Suprapubic skin (tissue), 4 donors: ENCODE measurements around the gene RNASEL. TPM values are rescaled to one million over a fixed set of nuclear protein-coding genes. Genes with fewer than 3 reads are reported as not detected.
"Not testable (repeated sequence)": the region's sequence is repeated elsewhere in the genome, so short reads cannot be mapped to it uniquely, and the experiment has no call there.

ENCODE experiments used
- DNase-seq, 2 donors: peaks; one replicate each; pipeline ENCODE4 v3.0.0-alpha.2; 2019; ENCODE audit warnings: low spot score in 2 of 2
- H3K27ac ChIP-seq: fragments of 200-600 bp; sonication (generic); one replicate; pipeline ENCODE4 v1.5.1; 2019
- H3K27me3 ChIP-seq: fragments of 200-600 bp; sonication (generic); one replicate; pipeline ENCODE4 v1.5.1; 2019
- H3K36me3 ChIP-seq: fragments of 200-600 bp; sonication (generic); one replicate; pipeline ENCODE4 v1.5.1; 2019
- H3K4me1 ChIP-seq: fragments of 200-600 bp; sonication (generic); one replicate; pipeline ENCODE4 v1.5.1; 2019
- H3K4me3 ChIP-seq: fragments of 200-600 bp; sonication (generic); one replicate; pipeline ENCODE4 v1.5.1; 2019; ENCODE audit warnings: mild to moderate bottlenecking
- H3K9me3 ChIP-seq: fragments of 200-600 bp; sonication (generic); one replicate; pipeline ENCODE4 v1.5.1; 2019
- EP300 ChIP-seq: sonication (generic); formaldehyde crosslinking; IDR thresholded peaks from one replicate; pipeline ENCODE4 v1.6.1; 2017; ENCODE audit warnings: antibody characterized with exemption
- POLR2A ChIP-seq, 2 donors: fragments of 450-650 bp; IDR thresholded peaks; one replicate each; pipeline ENCODE4 v1.6.1; 2017; ENCODE audit warnings: antibody characterized with exemption in 2 of 2, mild to moderate bottlenecking in 2 of 2, moderate library complexity in 2 of 2
- POLR2AphosphoS5 ChIP-seq, 3 donors: sonication (generic); formaldehyde crosslinking; IDR thresholded peaks; one replicate each; pipeline ENCODE4 v1.6.1; 2017; ENCODE audit warnings: antibody characterized with exemption in 3 of 3
- WGBS: methylation state at CpG from one replicate; pipeline ENCODE4 v1.1.5; 2018; 5-methylcytosine and 5-hydroxymethylcytosine counted together
- total RNA-seq, 4 donors: library from RNA; depleted of rRNA; stranded (reverse); fragments of >200 nt; gene quantifications; one replicate each; pipeline ENCODE4 v1.1.0, GENCODE V29; 2016
- TF ChIP-seq, protein P1 (sequence below), 2 donors: fragments of 200-600 bp in 1 of 2; fragments of 450-650 bp in 1 of 2; sonication (generic) in 1 of 2; IDR thresholded peaks; one replicate each; pipeline ENCODE4 v1.5.1; 2016 to 2019; ENCODE audit warnings: antibody characterized with exemption in 2 of 2, mild to moderate bottlenecking in 1 of 2, moderate library complexity in 1 of 2

RNASEL gene
- total RNA-seq, 4 donors from 2014 or later, result 4.1 to 10.7 (median 6.2) TPM

- Histone ChIP-seq H3K4me1 (no peaks in the 10 kb centered on the region), H3K36me3 (no peaks in the 10 kb centered on the region), H3K4me3 (no peak overlapping the region), H3K27ac (no peak overlapping the region), H3K27me3 (no peaks in the 10 kb centered on the region), H3K9me3 (no peaks in the 10 kb centered on the region)
- no peak for TF ChIP-seq EP300
- TF ChIP-seq POLR2AphosphoS5 (IDR thresholded peaks at IDR 0.05), result no peak
- TF ChIP-seq, protein P1, sequence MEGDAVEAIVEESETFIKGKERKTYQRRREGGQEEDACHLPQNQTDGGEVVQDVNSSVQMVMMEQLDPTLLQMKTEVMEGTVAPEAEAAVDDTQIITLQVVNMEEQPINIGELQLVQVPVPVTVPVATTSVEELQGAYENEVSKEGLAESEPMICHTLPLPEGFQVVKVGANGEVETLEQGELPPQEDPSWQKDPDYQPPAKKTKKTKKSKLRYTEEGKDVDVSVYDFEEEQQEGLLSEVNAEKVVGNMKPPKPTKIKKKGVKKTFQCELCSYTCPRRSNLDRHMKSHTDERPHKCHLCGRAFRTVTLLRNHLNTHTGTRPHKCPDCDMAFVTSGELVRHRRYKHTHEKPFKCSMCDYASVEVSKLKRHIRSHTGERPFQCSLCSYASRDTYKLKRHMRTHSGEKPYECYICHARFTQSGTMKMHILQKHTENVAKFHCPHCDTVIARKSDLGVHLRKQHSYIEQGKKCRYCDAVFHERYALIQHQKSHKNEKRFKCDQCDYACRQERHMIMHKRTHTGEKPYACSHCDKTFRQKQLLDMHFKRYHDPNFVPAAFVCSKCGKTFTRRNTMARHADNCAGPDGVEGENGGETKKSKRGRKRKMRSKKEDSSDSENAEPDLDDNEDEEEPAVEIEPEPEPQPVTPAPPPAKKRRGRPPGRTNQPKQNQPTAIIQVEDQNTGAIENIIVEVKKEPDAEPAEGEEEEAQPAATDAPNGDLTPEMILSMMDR (IDR thresholded peaks at IDR 0.05), result no peak
- TF ChIP-seq POLR2A (IDR thresholded peaks at IDR 0.05), result no peak
- DNase-seq, result no peak
These were observed 39.7 kb downstream of the RNASEL start for GRCh38 chr1:182549346-182549745.

- H3K4me3 ChIP-seq, result no peak overlapping the region
- no peaks in the 10 kb centered on the region for H3K27me3 ChIP-seq
- WGBS, result 96% methylated on average over 2 of the region's 2 CpGs
- DNase-seq, result no peak
- no peaks in the 10 kb centered on the region for H3K9me3 ChIP-seq
- no peaks in the 10 kb centered on the region for H3K4me1 ChIP-seq
- no peaks in the 10 kb centered on the region for H3K36me3 ChIP-seq
- TF ChIP-seq POLR2AphosphoS5 (IDR thresholded peaks at IDR 0.05), result no peak
- TF ChIP-seq, protein P1 (IDR thresholded peaks at IDR 0.05), result no peak
- TF ChIP-seq EP300, result no peak
- TF ChIP-seq POLR2A (IDR thresholded peaks at IDR 0.05), result no peak
- no peak overlapping the region for H3K27ac ChIP-seq
These were observed 55.2 kb downstream of the RNASEL start for GRCh38 chr1:182533896-182534295.

- H3K4me1 ChIP-seq, H3K9me3 ChIP-seq, H3K27me3 ChIP-seq, DNase-seq, H3K27ac ChIP-seq, H3K36me3 ChIP-seq, H3K4me3 ChIP-seq: not testable (repeated sequence)
- WGBS, result 87% methylated on average over 5 of the region's 5 CpGs
These were observed 60.9 kb downstream of the RNASEL start for GRCh38 chr1:182528206-182528605.

- H3K36me3 ChIP-seq, result no peaks in the 10 kb centered on the region
- H3K4me3 ChIP-seq, result no peak overlapping the region
- WGBS, result 92% methylated on average over 2 of the region's 2 CpGs
- no peak for DNase-seq
- no peaks in the 10 kb centered on the region for H3K4me1 ChIP-seq
- H3K27me3 ChIP-seq, result no peaks in the 10 kb centered on the region
- H3K27ac ChIP-seq, result no peak overlapping the region
- no peaks in the 10 kb centered on the region for H3K9me3 ChIP-seq
- TF ChIP-seq EP300 (no peak), POLR2A (IDR thresholded peaks at IDR 0.05) (no peak), POLR2AphosphoS5 (IDR thresholded peaks at IDR 0.05) (no peak)
- TF ChIP-seq, protein P1 (IDR thresholded peaks at IDR 0.05), result no peak
These were observed 61.4 kb downstream of the RNASEL start for GRCh38 chr1:182527680-182528079.

- no peak overlapping the region for H3K27ac ChIP-seq
- no peaks in the 10 kb centered on the region for H3K4me1 ChIP-seq
- H3K9me3 ChIP-seq, result no peaks in the 10 kb centered on the region
- no peak for TF ChIP-seq POLR2AphosphoS5 (IDR thresholded peaks at IDR 0.05)
- TF ChIP-seq POLR2A (IDR thresholded peaks at IDR 0.05), result no peak
- TF ChIP-seq, protein P1 (IDR thresholded peaks at IDR 0.05), result no peak
- no peak for TF ChIP-seq EP300
- H3K4me3 ChIP-seq, result no peak overlapping the region
- no peak for DNase-seq
- H3K36me3 ChIP-seq, result no peaks in the 10 kb centered on the region
- H3K27me3 ChIP-seq, result no peaks in the 10 kb centered on the region
These were observed 63.7 kb downstream of the RNASEL start for GRCh38 chr1:182525342-182525741.

Other genes starting within 250 kb of the RNASEL start
- gene GLUL, start 197.5 kb downstream of the RNASEL start, total RNA-seq, result 1,000 to 10,000 TPM; 1,347 to 1,926 (median 1,666) TPM
- not detected for gene TEDDM1, start 188.6 kb downstream of the RNASEL start, total RNA-seq
- gene RGSL1, start 139.1 kb downstream of the RNASEL start, total RNA-seq, result not detected
- gene RGS16, start 15.1 kb upstream of the RNASEL start, total RNA-seq, result 1 to 10 TPM in 2 of 4 donors, under 1 TPM in 2; 0.40 to 3.6 (median 1.8) TPM
- not detected for gene RGS8, start 95.3 kb upstream of the RNASEL start, total RNA-seq
- 10 to 100 TPM; 11.0 to 21.8 (median 16.8) TPM for gene NPL, start 200.5 kb upstream of the RNASEL start, total RNA-seq